T follicular helper cell (primary cell): ENCODE data around the gene DTNB.
"Not testable (repeated sequence)": the region's sequence is repeated elsewhere in the genome, so short reads cannot be mapped to it uniquely, and the experiment has no call there.

Experiments used
- DNase-seq: peaks from one replicate; pipeline ENCODE4 v3.0.0-alpha.2; 2020; ENCODE audit warnings: low read depth

DTNB gene

DNA sequence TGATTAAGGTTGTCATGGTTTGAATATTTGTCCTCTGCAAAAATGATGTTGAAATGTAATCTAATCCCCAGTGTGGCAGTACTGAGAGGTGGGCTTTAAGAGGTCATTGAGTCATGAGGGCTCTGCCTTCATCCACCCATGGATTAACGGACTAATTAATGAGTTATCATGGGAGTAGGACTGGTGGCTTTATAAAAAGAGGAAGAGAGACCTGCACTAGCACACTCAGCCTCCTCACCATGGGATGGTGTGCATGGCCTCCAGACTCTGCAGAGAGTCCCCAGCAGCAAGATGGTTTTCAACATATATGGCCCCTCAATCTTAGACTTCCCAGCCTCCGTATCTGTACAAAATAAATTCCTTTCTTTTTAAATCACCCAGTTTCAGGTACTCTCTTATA, 41.0 kb downstream of the DTNB start:
- no peak for DNase-seq

DNA sequence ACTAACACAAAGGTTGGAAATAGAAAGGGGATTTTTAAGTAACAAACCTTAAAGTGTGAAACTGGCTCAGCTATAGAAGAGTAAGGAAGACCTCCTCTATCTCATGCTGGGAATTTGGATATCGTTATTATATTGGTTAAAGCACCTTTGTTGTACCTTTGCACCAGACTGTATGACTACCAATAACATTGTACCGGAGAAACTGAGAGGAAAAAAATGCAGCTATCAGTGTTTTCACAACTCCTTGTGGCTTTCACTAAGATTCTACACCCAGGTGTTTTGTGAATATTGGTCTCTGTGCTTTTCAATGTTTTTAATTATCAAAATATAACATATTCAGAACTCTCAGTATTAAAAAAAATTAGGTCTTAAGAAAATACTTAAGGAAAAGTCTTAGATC, 48.7 kb downstream of the DTNB start:
- no peak for DNase-seq

- no peak for DNase-seq
Measured at GRCh38 chr2:25623361-25623760, 50.0 kb downstream of the DTNB start.

DNA sequence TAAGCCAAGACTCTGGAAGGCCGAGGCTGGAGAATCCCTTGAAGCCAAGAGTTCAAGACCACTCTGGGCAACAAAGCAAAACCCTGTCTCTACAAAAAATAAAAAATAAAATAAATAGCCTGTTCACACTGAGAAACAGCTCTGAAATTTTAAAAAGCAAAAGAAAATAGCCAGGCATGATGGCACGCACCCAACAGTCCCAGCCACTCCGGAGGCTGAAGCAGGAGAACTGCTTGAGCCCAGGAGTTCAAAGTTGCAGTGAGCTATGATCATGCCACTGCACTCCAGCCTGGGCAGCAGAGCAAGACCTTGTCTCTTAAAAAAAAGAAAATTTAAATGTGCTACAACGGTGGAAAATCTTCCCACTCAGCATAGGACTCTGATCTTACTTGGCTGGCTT, 52.7 kb downstream of the DTNB start:
- DNase-seq, result no peak

DNA sequence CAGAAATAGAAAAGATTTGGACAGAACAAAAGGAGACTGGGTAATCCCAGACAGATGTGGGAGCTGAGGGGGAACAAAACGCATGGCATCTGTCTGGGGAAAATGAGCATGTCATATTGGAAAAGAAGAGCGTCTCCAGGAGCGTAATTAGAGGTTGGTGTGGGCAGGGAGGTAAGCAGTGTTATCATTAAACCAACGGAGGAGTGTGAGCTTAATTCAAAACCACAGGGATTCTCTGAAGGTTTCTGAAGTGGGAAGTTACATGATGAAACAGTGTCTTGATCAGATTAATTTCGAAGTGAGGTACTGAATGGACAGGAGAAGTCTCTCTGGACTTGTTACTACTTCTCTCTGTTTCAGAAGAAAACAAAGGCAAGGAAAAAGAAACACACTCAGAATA, 53.3 kb downstream of the DTNB start:
- no peak for DNase-seq

GRCh38 chr2:25619185-25619584, 54.2 kb downstream of the DTNB start:
- no peak for DNase-seq

DNA sequence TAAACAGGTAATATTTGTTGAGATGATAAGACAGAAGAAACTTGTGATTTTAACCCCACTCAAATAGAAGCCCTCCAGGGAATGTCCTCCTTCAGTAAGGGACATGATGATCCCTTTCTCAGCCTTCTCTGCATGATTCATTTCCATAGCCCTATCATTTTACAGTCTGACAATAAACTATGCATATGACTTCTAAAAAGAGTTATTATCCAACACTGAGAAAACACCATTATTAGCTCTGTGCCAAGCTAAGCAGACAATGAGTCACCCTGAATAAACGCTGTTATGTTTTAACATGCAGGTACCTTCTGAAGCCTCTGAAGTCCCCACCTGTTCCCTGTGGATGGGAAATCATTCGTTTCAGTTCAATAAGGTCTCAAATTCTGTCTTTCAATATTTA, 54.7 kb downstream of the DTNB start:
- DNase-seq, result no peak

DNA sequence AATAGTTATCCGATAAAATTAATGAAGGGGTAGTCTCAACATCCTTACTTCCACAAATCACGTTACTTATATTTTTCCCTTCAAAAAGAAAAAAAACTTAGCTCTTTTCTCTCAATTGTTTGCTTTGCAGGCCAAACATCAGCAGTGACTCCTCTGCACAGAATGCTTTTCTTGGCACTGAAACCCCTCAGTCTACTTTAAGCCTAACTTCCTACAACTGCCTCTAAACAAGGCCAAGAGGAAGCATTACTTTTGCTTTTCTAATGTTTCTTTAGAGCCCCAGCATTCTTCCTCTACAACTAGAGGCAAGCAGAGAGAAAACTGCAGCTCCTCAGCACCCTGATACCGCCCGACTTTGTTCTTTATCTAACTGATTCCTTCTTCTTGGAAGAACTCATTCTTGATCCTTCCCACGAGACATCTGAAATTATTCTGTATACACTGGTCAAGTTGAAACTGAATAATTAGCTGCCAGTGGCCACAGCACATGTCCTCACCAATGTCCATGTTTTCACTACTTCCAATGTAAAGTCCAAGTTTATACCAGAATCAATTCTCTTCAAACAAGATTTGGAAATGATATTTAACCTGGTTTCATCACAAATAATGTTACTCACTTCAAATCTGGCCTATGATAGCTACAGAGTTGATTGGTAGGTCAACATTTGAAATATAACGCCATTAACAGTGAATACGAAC, 55.3 kb downstream of the DTNB start:
- DNase-seq, result no peak

GRCh38 chr2:25615920-25616319, 57.5 kb downstream of the DTNB start:
- DNase-seq, result no peak

DNA sequence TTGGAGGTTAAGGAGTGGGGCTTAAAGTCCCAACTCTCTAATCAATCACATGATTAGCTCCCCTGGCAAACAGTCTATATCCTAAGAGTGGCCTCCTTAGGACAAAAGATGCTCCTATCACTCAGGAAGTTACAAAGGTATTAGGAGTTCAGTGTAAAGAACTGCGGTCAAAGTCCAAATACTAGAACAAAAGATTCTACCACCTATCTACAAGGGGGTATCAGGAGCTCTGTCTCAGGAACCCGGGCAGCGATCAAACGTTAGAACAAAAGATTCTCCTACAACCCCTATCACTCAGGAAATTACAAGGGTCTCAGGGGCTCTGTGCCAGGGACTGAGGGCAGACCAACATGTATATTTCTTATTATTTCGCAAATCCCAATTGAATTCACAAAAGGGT, 58.0 kb downstream of the DTNB start:
- DNase-seq, result no peak

GRCh38 chr2:25614711-25615110, 58.7 kb downstream of the DTNB start:
- no peak for DNase-seq

DNA sequence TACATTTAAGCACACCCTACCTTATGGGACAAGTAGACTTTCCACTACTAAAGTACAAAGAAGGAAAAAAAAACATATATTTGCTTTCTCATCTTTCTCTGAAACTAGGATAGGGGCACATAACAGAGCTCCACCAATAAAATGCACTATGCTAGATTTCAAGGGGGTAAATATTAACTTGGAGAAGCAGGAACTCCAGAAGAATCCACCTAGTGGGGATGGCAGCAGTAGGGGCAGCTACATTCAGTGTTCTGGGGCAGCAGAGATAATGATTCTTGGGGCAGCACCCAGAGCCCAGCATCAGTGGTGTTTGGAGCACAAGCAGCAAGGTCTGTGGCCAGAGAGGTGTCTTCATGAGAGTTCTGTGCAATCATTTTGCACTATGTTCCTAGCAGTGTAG, 64.7 kb downstream of the DTNB start:
- no peak for DNase-seq

DNA sequence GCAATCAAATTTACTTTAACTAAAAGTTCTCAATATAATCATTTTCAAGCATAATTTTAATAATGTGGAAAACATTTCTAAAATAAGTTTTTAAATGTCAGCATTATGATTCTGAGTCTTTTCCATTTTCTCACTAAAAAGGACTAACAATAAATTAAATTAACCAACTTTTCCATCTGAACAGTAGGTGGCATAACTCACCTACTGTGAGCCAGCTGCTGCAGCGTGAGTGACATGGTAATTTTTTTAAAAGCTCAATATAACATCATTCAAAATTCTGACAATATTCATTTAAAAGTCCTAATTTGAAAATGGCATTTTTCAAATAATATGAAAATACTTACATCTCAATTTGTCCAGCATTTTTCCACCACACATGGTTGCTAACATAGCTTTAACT, 66.5 kb downstream of the DTNB start:
- no peak for DNase-seq

- DNase-seq, result no peak
Measured at GRCh38 chr2:25602333-25602723, 71.0 kb downstream of the DTNB start.

DNA sequence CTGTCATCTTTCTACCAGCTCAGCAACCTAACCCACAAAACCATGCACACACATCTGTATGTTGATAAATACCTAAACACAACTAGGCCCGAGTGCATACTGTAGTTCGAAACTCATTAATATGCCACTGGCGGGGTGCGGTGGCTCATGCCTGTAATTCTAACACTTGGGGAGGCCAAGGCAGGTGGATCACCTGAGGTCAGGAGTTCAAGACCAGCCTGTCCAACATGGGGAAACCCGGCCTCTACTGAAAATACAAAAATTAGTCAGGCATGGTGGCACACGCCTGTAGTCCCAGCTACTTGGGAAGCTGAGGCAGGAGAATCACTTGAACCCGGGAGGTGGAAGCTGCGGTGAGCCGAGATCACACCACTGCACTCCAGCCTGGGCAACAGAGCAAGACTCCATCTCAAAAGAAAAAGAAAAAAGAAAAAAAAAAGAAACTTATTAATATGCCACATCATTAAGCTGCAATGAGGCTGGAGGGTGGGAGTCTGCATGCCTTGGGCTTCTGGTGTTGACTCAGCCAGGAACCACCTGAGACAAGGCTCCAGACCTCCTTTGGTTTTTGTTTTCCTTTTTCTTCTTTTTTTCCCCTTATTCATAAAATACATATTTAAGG, 71.6 kb downstream of the DTNB start:
- DNase-seq, result not testable (repeated sequence)

DNA sequence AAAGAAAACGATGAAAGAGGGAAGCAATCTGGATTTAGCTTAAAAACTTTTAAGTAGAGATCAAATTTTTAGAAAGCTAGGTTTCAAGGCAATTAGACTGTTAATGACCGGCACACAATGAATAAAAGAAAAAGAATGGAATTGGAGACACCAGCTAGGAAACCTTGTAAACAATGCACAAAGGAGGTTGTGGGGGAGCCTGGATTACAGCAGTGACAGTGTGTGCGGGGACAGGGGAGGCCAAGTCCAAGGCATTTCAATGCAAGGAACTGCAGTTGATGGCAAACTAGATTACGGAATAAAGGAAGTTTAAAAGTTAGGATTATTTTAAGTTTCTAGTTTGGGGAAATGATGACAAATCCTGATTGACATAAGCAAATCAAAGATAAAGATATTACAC, 74.5 kb downstream of the DTNB start:
- DNase-seq, result no peak

- no peak for DNase-seq
Measured at GRCh38 chr2:25598332-25598731, 75.0 kb downstream of the DTNB start.

GRCh38 chr2:25597881-25598280, 75.5 kb downstream of the DTNB start:
- no peak for DNase-seq

GRCh38 chr2:25596516-25597244, 76.7 kb downstream of the DTNB start:
- DNase-seq, result no peak

DNA sequence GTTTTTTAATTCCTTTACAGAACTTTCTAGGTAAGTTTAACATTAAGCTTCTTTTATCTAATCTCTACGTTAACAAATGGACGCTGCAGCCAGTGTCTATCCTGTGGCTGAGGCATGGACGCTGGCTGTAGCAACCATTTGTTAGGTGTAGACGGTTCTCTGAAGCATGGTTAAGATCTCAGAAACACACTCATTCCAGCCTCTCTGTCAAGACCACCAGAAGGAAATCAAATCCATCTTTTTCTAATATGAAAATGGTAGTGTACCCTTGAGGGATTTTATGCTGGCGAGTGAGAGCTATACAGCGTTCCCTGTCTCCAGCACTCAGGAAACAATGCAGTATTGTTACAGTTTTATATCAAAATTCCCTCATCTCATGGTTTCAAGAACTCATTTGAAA, 78.0 kb downstream of the DTNB start:
- DNase-seq, result no peak

DNA sequence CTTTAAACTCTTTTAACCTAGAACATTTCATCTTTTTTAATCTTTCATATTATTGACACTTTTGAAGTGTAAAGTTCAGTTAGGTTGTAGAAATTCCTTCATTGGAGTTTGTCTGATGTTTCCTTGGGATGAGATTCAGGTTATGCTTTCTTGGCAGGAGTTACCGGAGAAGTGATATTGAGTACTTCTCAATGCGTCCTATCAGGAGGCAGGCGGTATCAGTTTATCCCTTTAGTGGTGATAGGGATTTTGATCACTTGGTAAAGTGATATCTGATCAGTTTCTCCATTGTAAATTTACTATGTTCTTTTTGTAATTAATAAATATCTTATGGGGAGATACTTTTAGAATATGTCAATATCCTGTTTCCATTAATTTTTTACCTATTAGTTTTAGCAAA, 78.4 kb downstream of the DTNB start:
- DNase-seq, result no peak

GRCh38 chr2:25592766-25593292, 80.5 kb downstream of the DTNB start:
- DNase-seq, result no peak

DNA sequence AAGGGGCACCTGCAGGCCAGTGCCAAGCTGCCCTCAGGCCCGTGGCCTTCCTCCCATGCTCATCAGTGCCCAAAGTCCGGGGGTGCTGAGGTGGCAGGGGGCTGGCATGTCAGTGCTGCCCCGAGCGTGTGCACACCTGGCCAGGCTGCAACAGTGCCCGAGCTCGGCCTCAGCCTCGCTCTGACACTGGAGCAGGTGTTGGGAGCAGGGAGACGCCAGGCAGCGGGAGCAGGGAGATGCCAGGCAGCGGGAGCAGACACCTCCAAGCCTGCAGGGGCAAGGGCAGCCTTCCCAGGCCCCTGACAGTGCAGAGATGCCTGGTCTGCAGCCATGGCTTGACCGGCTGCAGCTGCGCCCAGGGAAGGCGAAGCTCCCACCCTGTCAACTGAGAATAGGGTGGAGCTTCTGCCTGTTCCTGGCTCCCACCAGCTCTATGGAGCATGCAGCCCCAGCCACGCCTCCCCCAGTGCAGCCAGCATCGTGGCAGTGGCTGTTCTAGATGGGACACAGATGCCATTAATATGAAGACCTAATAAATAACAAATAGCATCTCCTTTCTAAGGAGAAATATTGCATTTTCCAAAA, 82.4 kb downstream of the DTNB start:
- no peak for DNase-seq
